PC-9 (cell line): ENCODE measurements around the gene RASGRP2. TPM values are rescaled to one million over a fixed set of nuclear protein-coding genes. Genes with fewer than 3 reads are reported as not detected.

ENCODE experiments used
- BruUV-seq: library from RNA; stranded (reverse); fragments of 400-500 nt; replicated peaks from 2 replicates; lab custom pipeline; 2021; lab: Mats Ljungman, UMichigan
- CTCF ChIA-PET: fragments of 300-600 bp; sonication (Branson Sonifier 250); formaldehyde crosslinking; loops from one replicate; lab custom pipeline; 2022; ENCODE audit warnings: antibody characterized with exemption; lab: Charles Lee
- POLR2A ChIA-PET: fragments of 300-600 bp; sonication (Branson Sonifier 250); formaldehyde crosslinking; loops from one replicate; lab custom pipeline; 2022; ENCODE audit warnings: antibody characterized with exemption; ENCODE audit not compliant: unreplicated experiment; lab: Charles Lee
- DNase-seq, 2 experiments: peaks; one replicate each; pipeline versions ENCODE4 v3.0.0 to v3.0.0-alpha.2; 2015 to 2022; ENCODE audit warnings: mixed read lengths in 1 of 2
- H2AFZ ChIP-seq: fragments of 200-600 bp; sonication (generic); 2 replicates; pipeline ENCODE4 v1.8.1; 2017; ENCODE audit warnings: antibody characterized with exemption
- H3F3A ChIP-seq: fragments of 200-600 bp; sonication (generic); 2 replicates; pipeline ENCODE4 v1.8.1; 2017; ENCODE audit warnings: antibody characterized with exemption, mild to moderate bottlenecking, low read depth; ENCODE audit not compliant: insufficient read depth
- H3K27ac ChIP-seq: fragments of 200-600 bp; sonication (generic); 2 replicates; pipeline ENCODE4 v1.6.1; 2016; ENCODE audit warnings: mixed run types
- H3K27me3 ChIP-seq: fragments of 200-600 bp; sonication (generic); 2 replicates; pipeline ENCODE4 v1.6.1; 2016; ENCODE audit warnings: low read depth, mixed run types; ENCODE audit not compliant: insufficient read depth
- H3K36me3 ChIP-seq: fragments of 200-600 bp; sonication (generic); 2 replicates; pipeline ENCODE4 v1.6.1; 2016; ENCODE audit warnings: low read depth, mixed run types
- H3K4me1 ChIP-seq: fragments of 200-600 bp; sonication (generic); replicated peaks from 2 replicates; pipeline ENCODE4 v1.6.1; 2016; ENCODE audit warnings: mixed run types; ENCODE audit not compliant: insufficient read depth
- H3K4me2 ChIP-seq: fragments of 200-600 bp; sonication (generic); 2 replicates; pipeline ENCODE4 v1.6.1; 2017; ENCODE audit warnings: mixed run types
- H3K4me3 ChIP-seq: fragments of 200-600 bp; sonication (generic); 2 replicates; pipeline ENCODE4 v1.6.1; 2016; ENCODE audit warnings: mixed run types
- H3K79me2 ChIP-seq: fragments of 200-600 bp; sonication (generic); 2 replicates; pipeline ENCODE4 v1.6.1; 2017; ENCODE audit warnings: low read depth, mixed run types
- H3K9me2 ChIP-seq: fragments of 200-600 bp; sonication (generic); 2 replicates; pipeline ENCODE4 v1.8.1; 2017; ENCODE audit warnings: mild to moderate bottlenecking; ENCODE audit not compliant: insufficient read depth
- H3K9me3 ChIP-seq: fragments of 200-600 bp; sonication (generic); 2 replicates; pipeline ENCODE4 v1.8.1; 2016; ENCODE audit warnings: low read depth; ENCODE audit not compliant: insufficient read depth
- H4K20me1 ChIP-seq: fragments of 200-600 bp; sonication (generic); 2 replicates; pipeline ENCODE4 v1.8.1; 2017; ENCODE audit not compliant: insufficient read depth
- EZH2 ChIP-seq: fragments of 200-600 bp; sonication (generic); IDR thresholded peaks from 2 replicates; pipeline ENCODE4 v1.8.0; 2017; ENCODE audit warnings: antibody characterized with exemption, low read depth
- intact Hi-C: fragments of 100-400 bp; cut with micrococcal nuclease; formaldehyde crosslinking; loops from one replicate; pipeline ENCODE4 v1.10.0; 2022; ENCODE audit not compliant: unreplicated experiment
- total RNA-seq: library from RNA; stranded (reverse); gene quantifications from 2 replicates; pipeline ENCODE4 v1.2.3, GENCODE V29; 2021
- TF ChIP-seq, protein P1 (sequence below): fragments of 200-600 bp; sonication (generic); conservative IDR thresholded peaks from 2 replicates; pipeline ENCODE4 v1.6.1; 2017; ENCODE audit warnings: mixed run types, antibody characterized with exemption, mild to moderate bottlenecking, moderate library complexity

RASGRP2 gene
- total RNA-seq, 1 experiment from 2014 or later: 1.0 TPM

GRCh38 chr11:64687643-64688533 is 56.1 kb downstream of the RASGRP2 start:
- H3K4me1 ChIP-seq: no peaks in the 10 kb centered on the region
- H3K4me3 ChIP-seq: no peak overlapping the region
- H2AFZ ChIP-seq: no peak overlapping the region
- ChIA-PET POLR2A (interaction anchor here (0.7 kb wide), 1 partner anchor 16 kb away, joined by 8 read pairs; no protein-coding TSS in a partner anchor), CTCF (interaction anchor here (0.6 to 1.9 kb wide), 11 partner anchors 9 to 388 kb away, joined by 3 to 16 read pairs (median 4); partner anchors contain the start of genes CATSPERZ, PRDX5 and TRMT112)
- BruUV-seq: no TSS peak
- peaks cover 52% of the 10 kb centered on the region for H3K27me3 ChIP-seq
- intact Hi-C loops: loop anchor here (1.0 to 5.0 kb wide), 3 partner anchors 135 to 239 kb away; partner anchors contain the start of gene CDC42BPG
- H3K9me3 ChIP-seq: no peaks in the 10 kb centered on the region
- no peak for TF ChIP-seq EZH2
- TF ChIP-seq, protein P1, sequence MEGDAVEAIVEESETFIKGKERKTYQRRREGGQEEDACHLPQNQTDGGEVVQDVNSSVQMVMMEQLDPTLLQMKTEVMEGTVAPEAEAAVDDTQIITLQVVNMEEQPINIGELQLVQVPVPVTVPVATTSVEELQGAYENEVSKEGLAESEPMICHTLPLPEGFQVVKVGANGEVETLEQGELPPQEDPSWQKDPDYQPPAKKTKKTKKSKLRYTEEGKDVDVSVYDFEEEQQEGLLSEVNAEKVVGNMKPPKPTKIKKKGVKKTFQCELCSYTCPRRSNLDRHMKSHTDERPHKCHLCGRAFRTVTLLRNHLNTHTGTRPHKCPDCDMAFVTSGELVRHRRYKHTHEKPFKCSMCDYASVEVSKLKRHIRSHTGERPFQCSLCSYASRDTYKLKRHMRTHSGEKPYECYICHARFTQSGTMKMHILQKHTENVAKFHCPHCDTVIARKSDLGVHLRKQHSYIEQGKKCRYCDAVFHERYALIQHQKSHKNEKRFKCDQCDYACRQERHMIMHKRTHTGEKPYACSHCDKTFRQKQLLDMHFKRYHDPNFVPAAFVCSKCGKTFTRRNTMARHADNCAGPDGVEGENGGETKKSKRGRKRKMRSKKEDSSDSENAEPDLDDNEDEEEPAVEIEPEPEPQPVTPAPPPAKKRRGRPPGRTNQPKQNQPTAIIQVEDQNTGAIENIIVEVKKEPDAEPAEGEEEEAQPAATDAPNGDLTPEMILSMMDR: no peak
- H3F3A ChIP-seq: no peaks in the 10 kb centered on the region
- no peaks in the 10 kb centered on the region for H3K9me2 ChIP-seq
- H3K36me3 ChIP-seq: no peaks in the 10 kb centered on the region
- H3K79me2 ChIP-seq: no peaks in the 10 kb centered on the region
- no peaks in the 10 kb centered on the region for H4K20me1 ChIP-seq
- DNase-seq: no peak
- H3K4me2 ChIP-seq: peak overlapping the region; percentile 74; the same call in 1 of the 2 replicates
- H3K27ac ChIP-seq: no peak overlapping the region

- intact Hi-C loops: loop anchor here (5.0 kb wide), 1 partner anchor 155 kb away; the partner anchor contains the start of gene CDC42BPG
- ChIA-PET POLR2A (no interaction called here), CTCF (no interaction called here)
- H3F3A ChIP-seq: no peaks in the 10 kb centered on the region
- H3K27ac ChIP-seq: no peak overlapping the region
- H2AFZ ChIP-seq: no peak overlapping the region
- H3K9me2 ChIP-seq: no peaks in the 10 kb centered on the region
- DNase-seq: no peak
- no peaks in the 10 kb centered on the region for H4K20me1 ChIP-seq
- TF ChIP-seq EZH2: no peak
- TF ChIP-seq, protein P1: no peak
- peaks cover 52% of the 10 kb centered on the region for H3K27me3 ChIP-seq
- H3K4me2 ChIP-seq: no peak overlapping the region
- no peaks in the 10 kb centered on the region for H3K4me1 ChIP-seq
- no peaks in the 10 kb centered on the region for H3K9me3 ChIP-seq
- no TSS peak for BruUV-seq
- no peaks in the 10 kb centered on the region for H3K79me2 ChIP-seq
- H3K36me3 ChIP-seq: no peaks in the 10 kb centered on the region
- H3K4me3 ChIP-seq: no peak overlapping the region
Measured at GRCh38 chr11:64687204-64687603, 56.7 kb downstream of the RASGRP2 start.

DNA sequence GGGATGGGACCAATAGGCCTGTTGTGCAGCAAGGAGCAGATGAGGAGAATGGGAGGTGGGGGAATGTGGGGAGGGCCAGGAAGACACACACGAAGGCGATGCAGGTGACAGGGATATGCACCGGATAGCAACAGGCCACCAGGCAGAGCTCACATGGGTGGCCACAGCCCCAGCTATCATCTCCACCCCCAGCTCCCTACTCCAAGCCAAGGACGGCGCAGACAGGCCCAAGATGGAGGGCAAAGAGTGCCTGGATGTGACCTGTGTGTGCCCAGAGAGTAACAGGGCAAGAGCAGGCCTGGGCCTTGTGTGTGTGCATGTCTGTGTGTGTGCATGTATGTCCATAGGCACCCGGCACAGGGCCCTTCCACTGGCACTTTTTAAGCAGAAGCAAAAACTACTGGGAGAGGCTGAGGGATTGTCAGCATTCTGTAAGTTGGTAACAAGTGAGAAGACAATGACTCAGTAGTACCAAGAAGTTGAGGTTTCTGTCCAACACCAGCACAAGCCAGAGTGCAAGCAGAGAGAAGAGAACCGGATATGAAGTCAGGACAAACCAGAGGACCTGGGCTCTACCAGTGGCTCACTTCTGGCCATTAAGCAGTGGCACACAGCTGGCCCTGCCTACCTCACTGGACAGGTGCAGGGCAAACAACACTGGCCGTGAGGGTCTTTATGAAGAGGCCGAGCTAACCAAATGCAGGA is 57.3 kb downstream of the RASGRP2 start:
- Histone ChIP-seq H3K27ac (no peak overlapping the region), H3K9me2 (no peaks in the 10 kb centered on the region), H3F3A (no peaks in the 10 kb centered on the region), H3K4me2 (no peak overlapping the region), H3K79me2 (no peaks in the 10 kb centered on the region), H3K27me3 (peaks cover 52% of the 10 kb centered on the region), H4K20me1 (no peaks in the 10 kb centered on the region), H3K4me3 (no peak overlapping the region), H3K36me3 (no peaks in the 10 kb centered on the region), H3K9me3 (no peaks in the 10 kb centered on the region), H2AFZ (no peak overlapping the region), H3K4me1 (no peaks in the 10 kb centered on the region)
- no peak for DNase-seq
- intact Hi-C loops: loop anchor here (5.0 kb wide), 1 partner anchor 156 kb away; the partner anchor contains the start of gene CDC42BPG
- TF ChIP-seq EZH2: no peak
- TF ChIP-seq, protein P1: no peak
- ChIA-PET POLR2A (no interaction called here), CTCF (interaction anchor here (0.6 kb wide), 1 partner anchor 736 kb away, joined by 7 read pairs; the partner anchor contains the start of gene NEAT1)
- no TSS peak for BruUV-seq
